ENCODE measurements around the gene GINS3.
"Not testable (repeated sequence)": the region's sequence is repeated elsewhere in the genome, so short reads cannot be mapped to it uniquely, and the experiment has no call there.

Gene GINS3

DNA sequence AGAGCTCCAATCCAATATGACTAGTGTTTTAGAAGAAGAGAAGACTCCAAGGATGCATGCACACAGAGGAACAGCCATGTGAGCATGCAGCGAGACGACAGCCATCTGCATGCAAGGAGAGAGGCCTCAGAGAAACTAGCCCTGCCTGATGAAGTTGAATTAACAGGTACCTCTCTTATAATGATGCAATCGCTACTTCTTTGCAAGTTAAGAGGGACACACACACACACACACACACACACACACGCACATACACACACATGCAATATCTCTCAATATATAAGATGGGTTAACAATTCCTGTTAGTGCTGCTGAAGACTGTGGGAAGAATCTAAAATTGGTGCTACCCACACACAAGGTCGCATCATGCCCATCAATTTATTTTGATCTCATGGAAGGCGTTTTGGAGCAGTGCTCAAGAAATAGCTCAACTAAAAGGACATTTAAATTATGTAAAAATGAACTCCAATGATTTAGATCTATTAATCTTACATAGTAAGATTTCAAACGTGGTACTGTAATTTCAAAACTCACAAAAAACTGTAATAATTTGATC lies 7.0 kb upstream of the GINS3 start:
- DNase-seq (ENCODE audit: low read depth in 2 of 2, low spot score in 1 of 2) = no peak

DNA sequence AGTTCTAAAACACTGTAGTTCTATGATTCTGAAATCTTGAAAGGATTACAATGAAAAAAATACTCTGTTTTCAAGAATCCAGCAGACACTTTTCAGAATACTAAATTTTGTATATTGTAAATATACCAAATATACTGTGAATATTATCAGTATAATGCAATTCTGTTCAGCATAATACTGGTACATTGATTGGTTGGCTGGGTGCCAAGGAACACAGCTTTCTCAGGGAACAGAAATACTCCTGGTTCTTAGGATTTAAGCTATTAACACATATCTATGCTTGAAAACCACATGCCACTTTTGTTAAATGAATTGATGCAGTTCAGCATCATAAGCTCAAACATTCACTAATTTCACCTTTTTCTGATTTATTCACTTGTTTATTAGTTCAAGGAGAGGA lies 2.5 kb upstream of the GINS3 start:
- DNase-seq (ENCODE audit: low read depth in 2 of 2, low spot score in 1 of 2) = no peak

DNA sequence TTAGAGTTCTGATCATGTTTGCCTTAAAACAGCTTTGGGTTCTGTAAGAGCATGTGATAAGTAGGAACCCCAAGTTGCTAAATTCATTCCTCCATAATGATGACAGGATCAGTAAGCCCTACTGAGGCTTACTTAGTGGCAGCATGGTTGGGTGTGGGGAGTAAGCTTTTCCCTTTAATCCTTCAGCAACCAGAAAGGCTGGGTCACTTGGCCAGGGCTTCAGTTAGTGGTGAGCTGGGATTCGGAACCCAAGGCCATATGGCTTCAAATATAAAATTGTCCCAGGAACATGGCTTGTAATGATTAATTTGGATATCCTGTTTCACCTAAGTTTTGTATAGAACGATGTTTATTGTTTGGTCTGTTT lies 850 bp downstream of the GINS3 start:
- DNase-seq (ENCODE audit: low read depth in 2 of 2, low spot score in 1 of 2) = no peak

DNA sequence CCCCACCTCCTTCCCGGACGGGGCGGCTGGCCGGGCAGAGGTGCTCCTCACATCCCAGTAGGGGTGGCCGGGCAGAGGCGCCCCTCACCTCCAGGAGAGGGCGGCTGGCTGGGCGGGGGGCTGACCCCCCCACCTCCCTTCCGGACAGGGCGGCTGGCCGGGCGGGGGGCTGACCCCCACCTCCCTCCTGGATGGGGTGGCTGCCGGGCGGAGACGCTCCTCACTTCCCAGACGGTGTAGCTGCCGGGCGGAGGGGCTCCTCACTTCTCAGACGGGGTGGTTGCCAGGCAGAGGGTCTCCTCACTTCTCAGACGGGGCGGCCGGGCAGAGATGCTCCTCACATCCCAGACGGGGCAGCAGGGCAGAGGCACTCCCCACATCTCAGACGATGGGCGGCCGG lies 4.6 kb downstream of the GINS3 start:
- DNase-seq (ENCODE audit: low read depth in 2 of 2, low spot score in 1 of 2) = not testable (repeated sequence)

DNA sequence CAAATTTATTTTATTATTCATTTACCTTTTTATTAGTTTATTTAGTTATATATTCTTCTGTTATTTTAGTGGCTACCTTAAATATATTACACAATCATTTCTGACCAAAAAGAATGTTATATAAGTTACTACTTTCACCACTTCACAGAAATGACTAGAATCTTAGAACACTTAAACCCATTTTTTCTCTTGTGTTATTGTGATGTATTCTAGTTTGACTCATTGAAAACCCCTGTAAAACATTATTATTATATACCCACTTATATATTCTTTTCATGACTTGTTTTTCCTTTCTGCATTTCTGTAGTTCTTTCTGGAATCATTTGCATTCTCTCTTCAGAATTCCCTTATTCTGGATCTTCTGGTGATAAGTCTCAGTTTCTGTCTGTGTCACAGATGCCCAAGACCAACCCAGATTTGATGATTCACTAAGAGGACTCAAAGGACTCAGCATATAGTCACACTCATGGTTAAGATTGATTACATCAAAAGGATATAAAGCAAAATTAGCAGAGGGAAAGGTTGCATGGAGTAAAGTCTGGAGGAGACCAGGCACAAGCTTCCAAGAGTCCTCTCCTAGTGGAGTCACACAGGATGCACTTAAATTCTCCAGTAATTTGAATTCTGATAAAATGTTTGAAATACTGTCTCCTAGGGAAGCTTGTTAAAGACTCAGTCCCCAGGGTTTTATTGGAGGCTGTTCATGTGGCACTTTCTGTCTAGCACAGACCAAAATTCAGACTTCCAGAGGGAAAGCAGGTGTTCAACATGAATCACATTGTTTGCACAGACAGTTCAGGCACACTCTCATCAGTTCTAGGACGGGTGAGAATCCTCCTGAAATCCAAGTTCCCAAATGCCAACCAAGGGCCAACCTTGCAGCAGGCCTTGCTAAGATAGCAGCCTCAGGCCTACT lies 7.7 kb downstream of the GINS3 start:
- DNase-seq (ENCODE audit: low read depth in 2 of 2, low spot score in 1 of 2) = no peak

DNA sequence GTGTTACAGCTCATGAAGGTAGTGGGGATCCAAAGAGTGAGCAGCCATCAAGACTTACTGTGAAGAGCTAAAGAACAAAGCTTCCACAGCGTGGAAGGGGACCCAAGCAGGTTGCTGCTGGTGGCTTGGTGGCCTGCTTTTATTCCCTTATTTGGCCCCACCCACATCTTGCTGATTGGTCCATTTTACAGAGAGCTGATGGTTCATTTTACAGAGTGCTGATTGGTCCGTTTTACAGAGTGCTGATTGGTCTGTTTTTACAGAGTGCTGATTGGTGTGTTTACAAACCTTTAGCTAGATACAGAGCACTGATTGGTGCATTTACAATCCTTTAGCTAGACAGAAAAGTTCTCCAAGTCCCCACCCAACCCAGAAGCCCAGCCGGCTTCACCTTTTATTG lies 9.0 kb downstream of the GINS3 start:
- not testable (repeated sequence) for DNase-seq (ENCODE audit: low read depth in 2 of 2, low spot score in 1 of 2)

DNA sequence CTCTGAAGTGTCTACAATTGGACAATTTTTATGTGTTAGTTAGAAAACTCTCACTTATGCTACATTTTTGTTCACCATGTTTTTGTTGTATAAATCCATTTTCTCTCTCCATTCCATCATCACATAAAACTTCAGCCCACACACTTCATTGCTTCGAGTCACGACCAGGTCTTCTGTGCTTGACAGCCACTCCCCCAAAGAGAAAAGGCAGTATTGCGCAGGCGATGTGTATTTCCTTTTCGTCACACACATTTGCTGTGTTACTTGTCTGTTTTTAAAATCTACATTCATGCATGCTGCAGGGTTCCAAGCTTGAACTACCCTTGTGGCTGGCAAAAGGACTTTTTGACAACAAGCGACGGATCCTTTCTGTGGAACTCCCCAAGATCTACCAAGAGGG lies 10.5 kb downstream of the GINS3 start:
- no peak for DNase-seq (ENCODE audit: low read depth in 2 of 2, low spot score in 1 of 2)

DNA sequence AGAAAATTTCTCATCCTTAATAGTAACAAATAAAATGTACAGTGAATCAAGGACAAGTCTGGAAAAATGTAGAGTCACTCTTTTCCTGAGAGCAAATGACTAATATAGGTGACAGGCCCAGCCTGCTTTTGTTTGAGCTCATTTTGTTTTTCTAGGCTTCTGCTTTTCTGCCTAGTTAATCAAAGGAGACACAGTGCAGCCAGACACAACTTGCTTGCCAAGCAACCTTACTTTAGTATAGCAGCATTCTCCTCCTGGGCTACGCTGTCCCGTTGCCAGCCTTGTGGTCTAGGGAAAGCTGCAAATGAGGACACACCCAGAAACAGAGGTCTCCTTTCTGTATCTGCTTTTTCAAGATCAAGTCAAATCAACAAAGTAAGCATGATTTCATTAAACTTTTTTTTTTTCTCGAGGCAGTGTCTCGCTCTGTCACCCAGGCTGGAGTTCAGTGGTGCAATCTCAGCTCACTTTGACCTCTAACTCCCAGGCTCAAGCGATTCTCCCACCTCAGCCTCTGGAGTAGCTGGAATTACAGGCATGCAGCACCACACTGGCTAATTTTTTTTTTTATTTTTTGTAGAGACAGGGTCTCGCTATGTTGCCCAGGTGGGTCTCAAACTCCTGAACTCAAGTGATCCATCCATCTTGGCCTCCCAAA lies 17.2 kb downstream of the GINS3 start:
- DNase-seq (ENCODE audit: low read depth in 2 of 2, low spot score in 1 of 2) = no peak

DNA sequence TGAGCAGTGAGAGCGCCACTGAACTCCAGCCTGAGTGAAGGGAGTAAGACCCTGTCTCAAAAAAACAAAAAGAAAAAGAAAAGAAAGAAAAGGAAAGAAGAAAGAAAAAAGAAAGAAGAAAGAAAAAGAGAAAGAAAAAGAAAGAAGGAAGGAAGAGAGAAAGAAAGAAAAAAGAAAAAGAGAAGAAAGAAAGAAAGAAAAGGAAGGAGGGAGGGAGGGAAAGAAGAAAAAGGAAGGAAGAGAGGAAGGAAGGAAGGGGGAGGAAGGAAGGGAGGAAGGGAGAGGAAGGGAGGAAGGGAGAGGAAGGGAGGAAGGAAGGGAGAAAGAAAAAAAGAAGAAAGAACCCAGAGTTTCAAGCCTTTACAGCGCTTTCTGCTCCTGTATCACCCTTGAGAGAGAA lies 19.1 kb downstream of the GINS3 start:
- DNase-seq (ENCODE audit: low read depth in 2 of 2, low spot score in 1 of 2) = no peak

DNA sequence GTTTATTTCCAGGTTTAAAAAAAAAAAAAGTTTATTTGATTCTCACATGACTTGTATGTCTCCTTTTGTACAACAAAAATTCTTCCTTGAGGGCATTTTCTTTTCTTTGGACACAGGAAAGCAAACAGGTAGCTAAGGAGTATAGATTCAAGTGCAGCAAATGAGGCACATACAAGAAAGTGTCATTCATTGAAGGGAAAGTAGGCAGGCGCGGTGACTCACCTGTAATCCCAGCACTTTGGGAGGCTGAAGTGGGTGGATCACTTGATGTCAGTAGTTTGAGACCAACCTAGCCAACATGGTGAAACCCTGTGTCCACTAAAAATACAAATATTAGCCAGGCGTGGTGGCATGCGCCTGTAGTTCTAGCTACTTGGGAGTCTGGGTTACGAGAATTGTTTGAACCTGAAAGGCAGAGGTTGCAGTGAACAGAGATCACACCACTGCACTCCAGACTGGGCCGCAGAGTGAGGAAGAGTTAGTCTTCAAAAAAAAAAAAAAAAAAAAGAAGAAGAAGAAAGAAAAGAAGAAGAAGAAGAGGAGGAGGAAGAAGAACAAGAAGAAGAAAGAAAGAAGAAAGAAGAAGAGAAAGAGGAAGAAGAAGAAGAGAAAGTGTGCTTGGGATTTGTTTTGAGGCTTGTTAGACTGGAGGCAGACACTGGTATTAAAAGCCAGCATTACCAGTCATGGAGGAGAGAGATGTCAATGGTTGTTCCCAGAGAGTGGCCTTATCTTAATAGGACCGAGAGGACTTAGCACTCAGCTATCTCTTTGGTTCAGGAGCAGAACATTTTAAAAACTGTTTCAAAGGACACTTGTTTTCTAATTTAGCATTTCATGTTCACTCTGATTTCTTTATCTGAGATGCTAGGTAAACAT lies 19.7 kb downstream of the GINS3 start:
- DNase-seq (ENCODE audit: low read depth in 2 of 2, low spot score in 1 of 2) = no peak

DNA sequence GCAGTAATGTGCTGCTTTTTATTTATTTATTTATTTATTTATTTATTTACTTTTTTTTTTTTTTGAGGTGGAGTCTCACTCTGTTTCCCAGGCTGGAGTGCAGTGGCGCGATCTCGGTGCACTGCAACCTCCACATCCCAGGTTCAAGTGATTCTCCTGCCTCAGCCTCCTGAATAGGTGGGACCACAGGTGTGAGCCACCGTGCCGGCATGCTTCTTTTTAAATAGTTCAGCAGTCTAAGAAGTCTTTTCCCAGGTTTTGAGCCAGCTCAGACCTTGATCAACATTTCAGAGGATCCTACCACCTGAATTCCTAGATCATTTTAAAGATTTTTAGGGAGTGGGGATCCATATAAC lies 20.3 kb downstream of the GINS3 start:
- DNase-seq (ENCODE audit: low read depth in 2 of 2, low spot score in 1 of 2) = not testable (repeated sequence)

DNA sequence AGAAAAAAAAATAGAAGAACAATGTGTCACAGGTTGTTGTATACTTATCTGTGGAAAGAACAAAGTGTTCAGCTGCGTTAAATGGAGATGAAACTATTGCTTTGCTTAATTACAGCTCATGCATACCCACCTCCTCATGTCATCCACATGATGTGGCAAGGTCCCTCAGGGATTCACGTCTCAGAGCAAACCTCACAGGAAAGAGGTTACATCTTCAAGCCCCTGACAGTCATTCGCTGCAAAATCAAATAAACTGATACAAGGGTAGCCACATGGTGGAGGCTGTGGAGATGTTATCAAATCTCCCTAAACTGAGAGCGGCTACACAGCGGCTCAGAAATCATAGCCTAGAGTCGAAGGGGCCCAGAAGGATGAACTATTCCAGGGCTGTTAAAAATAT lies 21.1 kb downstream of the GINS3 start:
- no peak for DNase-seq (ENCODE audit: low read depth in 2 of 2, low spot score in 1 of 2)

DNA sequence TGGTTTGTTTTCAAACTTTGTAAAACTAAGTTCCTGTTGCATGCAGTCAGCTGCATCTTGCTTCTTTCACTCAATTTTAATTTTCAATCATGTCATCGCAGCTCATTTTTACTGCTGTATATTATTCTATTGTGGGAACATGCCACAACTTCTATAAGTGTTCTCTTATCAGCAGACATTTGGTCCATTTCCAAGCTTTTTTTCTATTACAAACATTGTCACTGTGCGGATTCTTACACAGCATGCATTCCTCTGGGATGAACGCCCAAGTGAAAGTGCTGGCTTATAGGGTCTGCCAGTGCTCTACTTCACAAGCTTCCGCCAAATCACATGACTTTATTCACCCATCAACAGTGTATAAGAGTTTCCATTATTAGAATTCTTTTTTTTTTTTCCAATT lies 22.7 kb downstream of the GINS3 start:
- DNase-seq (ENCODE audit: low read depth in 2 of 2, low spot score in 1 of 2) = no peak

DNA sequence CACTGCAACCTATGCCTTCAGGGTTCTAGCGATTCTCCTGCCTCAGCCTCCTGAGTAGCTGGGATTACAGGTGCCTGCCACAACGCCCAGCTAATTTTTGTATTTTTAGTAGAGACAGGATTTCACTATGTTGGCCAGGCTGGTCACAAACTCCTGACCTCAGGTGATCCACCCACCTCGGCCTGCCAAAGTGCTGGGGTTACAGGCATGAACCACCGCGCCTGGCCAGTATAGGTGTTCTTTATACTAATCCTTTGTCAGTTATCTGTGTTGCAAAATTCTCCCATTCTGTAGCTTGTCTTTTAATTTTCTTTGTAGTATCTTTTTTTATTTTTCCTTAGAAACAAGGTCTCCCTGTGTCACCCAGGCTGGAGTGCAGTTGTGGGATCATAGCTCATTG lies 23.7 kb downstream of the GINS3 start:
- DNase-seq (ENCODE audit: low read depth in 2 of 2, low spot score in 1 of 2) = not testable (repeated sequence)

DNA sequence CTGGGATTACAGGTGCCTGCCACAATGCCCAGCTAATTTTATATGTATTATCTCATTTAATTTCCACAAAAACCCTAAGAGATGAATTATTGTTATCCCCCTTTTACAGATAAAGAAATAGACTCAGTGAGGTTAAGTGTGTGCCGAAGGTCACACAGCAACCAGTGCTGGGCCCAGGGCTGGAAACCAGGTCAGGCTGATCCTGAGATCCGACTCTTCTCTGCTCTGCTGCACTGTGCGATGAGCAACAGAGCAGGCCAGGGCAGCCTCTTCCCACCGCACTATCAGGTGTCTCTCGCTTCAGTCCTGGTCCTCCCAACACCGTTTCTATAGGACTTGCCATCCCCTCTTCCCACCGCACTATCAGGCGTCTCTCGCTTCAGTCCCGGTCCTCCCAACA lies 24.8 kb downstream of the GINS3 start:
- no peak for DNase-seq (ENCODE audit: low read depth in 2 of 2, low spot score in 1 of 2)

DNA sequence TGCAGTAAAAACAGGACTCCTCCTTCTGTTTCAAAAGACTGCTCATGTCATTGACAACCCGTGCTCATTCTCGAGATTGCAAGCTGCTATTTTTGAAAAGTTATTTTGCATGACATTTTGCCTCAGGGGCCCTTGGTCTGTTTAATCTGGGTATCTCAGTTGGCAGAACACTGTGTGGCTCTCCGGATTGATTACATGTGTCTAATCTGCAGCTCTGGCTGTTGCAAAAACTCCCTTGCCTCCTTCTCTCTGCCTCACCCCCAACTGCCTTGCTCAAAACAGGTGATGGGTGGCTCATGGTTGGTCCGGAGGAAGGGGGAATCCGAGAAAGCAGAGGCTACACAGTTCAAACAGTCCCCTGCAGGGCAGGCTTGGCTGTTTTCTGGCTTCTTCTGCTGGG lies 25.3 kb downstream of the GINS3 start:
- DNase-seq (ENCODE audit: low read depth in 2 of 2, low spot score in 1 of 2) = no peak

DNA sequence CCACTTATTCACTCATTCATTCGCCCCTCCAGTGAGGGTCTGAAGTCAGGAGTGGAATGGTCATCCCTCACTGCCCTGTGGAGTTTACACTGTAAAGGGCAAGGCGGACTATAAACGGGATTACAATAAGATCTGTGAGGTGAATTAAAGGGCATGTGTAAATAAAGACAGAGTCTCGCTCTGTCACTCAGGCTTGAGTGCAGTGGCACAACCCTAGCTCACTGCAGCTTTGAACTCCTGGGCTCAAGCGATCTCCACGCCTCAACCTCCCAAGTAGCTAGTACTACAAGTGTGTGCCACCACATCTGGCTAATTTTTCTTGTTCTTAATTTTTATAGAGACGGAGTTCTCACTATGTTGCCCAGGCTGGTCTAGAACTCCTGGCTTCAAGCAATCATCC lies 25.8 kb downstream of the GINS3 start:
- DNase-seq (ENCODE audit: low read depth in 2 of 2, low spot score in 1 of 2) = no peak

DNA sequence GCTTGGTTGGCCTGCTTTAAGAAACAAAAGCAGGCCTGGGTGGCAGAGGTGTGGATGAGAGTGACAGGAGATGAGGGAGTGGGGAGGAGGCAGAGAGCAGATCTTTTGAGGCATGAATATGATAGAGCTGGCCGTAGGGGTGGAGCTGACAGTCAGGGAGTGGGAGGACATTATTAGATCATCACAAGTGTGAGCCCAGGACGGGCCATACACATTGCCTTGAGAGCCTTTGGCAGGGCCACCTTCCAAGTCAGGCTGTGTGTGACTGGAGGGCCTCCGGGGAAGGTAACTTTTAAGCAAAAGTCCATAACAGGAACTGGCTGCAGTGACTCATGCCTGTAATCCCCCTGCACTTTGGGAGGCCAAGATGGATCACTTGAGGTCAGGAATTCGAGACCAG lies 26.3 kb downstream of the GINS3 start:
- no peak for DNase-seq (ENCODE audit: low read depth in 2 of 2, low spot score in 1 of 2)

DNA sequence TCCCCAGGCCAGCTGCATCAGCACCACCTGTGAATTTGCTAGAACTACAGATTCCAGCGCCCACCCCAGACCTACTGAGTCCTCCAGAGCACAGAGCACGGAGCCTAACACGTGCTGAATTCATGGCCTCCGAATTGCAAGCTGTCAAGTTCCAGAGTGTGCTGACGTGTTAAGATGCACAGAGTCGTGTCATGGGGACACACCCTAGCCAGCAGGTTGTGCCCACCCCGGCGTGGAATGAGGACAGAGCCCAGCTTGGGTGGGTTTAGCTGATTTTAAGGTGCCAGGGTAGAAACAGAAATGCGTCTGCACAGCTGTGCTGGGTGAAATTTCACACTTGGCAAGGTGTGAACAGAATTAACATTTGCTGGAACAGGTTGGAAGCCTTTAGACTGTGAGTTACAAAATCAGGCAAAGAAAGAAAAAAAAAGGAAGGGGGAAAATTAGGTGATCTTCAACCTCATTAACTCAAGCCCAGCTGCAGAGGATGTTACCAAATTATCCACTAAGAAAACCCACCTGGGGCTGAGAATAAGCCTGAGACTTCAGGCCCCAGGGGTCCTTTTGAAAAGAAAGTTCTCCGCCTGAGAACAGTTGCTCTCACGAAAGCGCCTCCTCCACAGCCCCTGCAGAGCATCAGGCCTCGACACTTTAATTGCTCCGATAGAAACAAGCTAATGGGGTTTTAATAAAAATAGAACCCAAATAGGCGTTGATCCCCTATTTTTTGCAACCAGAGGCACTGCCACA lies 27.1 kb downstream of the GINS3 start:
- no peak for DNase-seq (ENCODE audit: low read depth in 2 of 2, low spot score in 1 of 2)

DNA sequence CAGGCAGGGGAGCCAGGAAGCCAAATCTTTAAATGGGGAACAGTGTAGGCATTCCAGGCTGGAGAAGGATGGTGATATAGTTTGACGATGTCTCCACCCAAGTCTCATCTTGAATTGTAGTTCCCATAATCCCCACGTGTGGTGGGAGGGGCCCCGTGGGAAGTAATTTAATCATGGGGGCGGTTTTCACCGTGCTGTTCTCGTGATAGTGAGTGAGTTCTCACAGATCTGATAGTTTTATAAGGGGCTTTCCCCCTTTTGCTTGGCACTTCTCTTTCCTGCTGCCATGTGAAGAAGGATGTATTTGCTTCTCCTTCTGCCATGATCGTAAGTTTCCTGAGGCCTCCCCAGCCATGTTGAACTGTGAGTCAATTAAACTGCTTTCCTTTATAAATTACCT lies 28.8 kb downstream of the GINS3 start:
- no peak for DNase-seq (ENCODE audit: low read depth in 2 of 2, low spot score in 1 of 2)

DNA sequence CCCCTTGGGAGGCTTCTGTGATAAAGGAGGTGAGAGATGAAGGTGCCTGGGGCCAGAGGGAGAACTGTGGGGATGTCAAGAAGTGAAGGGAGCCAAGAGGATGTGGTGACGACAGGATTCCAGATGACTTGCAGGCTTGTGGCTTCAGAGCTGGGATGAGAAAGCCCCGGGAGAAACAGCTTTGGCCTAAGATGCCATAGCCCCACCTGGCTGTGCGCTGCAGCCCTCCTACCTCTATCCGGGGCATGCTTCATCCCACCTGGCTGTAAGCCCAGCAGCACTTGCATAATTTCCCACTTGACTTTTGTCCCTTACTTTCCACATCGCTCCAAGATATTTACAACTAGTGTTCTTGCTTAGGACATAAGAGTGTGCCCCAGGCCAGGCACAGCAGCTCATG lies 29.3 kb downstream of the GINS3 start:
- no peak for DNase-seq (ENCODE audit: low read depth in 2 of 2, low spot score in 1 of 2)
